ENCODE results near the gene CSNK2A2.
A peak's percentile ranks its signal among the peaks of the same experiment; 100 is the strongest.

The CSNK2A2 gene

GRCh38 chr16:58198803-58199411 lies 1.0 kb upstream of the CSNK2A2 start:
- DNase-seq (ENCODE audit: low spot score) = no peak

DNA sequence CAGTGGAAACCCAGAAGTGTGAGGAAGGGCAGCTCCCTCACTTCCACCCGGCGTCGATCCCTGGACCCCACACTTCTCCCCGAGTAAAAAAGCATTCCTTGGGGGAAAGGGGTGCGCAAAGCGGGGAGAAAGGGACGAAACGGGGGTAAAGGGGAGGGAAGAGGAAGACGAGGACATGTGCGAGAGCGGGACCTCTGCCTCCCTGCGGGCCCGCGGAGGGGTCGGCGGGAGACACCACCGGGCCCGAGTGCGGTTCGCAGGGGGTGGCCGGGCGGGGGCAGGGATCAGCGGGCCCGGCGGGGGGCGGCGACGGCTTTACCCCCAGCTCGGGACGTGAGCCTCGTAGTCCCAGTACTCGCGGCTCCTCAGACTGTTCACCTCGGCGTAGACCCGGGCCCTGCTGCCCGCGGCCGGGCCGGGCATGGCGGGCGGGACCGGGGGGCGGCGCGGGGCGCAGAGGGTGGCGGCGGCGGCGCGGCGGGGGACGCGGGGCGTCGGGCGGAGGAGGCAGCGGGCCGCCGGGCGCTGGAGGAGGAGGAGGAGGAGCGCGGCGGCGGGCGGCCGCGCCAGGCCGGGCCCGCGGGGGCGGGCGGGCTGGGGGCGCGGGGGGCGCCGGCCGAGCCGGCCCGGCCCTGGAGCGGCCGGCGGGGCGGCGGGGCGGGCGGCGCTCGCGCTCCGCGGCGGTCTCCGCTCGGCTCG lies 443 bp downstream of the CSNK2A2 start:
- DNase-seq (ENCODE audit: low spot score) = no peak

- DNase-seq (ENCODE audit: low spot score) = no peak
Observed at GRCh38 chr16:58196898-58197313, 1.0 kb downstream of the CSNK2A2 start.

GRCh38 chr16:58195771-58196170 lies 2.1 kb downstream of the CSNK2A2 start:
- no peak for DNase-seq (ENCODE audit: low spot score)

DNA sequence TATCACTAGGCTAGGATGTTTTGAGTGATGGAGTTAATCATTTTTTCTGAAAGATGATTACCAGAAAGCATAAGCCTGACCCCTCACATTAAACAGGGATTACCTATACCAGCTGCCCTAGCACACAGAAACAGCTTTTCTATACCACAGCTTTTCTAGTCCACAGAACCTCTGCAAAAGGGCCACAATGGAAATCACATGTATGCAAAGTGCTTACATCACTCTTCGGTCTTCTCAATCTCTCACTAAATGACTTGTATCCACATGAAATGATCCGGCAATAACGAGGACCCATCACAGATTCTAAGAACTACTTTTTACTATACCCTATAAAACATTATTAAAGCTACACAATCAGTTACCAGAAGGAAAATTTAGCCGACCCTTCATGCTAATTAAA lies 2.6 kb downstream of the CSNK2A2 start:
- DNase-seq (ENCODE audit: low spot score) = no peak

- no peak for DNase-seq (ENCODE audit: low spot score)
Observed at GRCh38 chr16:58194790-58195189, 3.1 kb downstream of the CSNK2A2 start.

DNA sequence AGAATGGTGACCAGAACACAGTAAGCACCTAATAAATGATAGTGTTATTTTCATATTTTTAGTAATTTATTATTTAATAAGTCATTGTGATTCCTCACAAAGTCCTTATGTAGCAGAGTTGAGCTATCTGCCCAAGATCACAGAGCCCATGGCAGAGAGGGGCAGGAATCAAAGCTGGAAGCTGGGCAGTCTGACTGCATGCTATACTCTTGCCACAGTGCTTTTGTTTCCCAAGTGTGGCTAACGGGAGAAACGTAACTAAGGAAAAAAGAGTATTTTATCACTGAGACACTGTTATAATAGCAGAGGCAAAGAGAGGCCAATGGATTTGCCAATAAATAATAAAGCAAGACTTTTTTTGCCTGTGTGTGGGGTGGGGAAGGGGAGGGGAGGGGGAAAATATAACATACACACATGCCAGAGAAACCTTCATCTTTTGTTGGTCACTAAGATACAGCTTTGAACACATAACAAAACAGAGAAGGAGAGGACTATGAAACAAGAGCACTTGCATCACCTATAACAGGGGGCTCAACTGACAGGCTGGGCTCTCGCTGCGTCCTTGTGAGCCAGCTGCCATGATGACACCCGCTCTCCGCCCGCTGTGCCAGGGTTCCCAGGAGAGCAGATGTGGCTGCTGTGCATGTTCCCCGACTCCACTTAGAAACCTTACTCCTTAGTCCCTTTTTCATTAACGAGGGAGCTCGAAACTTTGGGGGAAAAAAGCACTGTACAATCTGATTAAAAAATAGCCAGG lies 10.1 kb downstream of the CSNK2A2 start:
- DNase-seq (ENCODE audit: low spot score) = no peak

GRCh38 chr16:58187092-58187491 lies 10.8 kb downstream of the CSNK2A2 start:
- DNase-seq (ENCODE audit: low spot score) = peak; percentile 25

DNA sequence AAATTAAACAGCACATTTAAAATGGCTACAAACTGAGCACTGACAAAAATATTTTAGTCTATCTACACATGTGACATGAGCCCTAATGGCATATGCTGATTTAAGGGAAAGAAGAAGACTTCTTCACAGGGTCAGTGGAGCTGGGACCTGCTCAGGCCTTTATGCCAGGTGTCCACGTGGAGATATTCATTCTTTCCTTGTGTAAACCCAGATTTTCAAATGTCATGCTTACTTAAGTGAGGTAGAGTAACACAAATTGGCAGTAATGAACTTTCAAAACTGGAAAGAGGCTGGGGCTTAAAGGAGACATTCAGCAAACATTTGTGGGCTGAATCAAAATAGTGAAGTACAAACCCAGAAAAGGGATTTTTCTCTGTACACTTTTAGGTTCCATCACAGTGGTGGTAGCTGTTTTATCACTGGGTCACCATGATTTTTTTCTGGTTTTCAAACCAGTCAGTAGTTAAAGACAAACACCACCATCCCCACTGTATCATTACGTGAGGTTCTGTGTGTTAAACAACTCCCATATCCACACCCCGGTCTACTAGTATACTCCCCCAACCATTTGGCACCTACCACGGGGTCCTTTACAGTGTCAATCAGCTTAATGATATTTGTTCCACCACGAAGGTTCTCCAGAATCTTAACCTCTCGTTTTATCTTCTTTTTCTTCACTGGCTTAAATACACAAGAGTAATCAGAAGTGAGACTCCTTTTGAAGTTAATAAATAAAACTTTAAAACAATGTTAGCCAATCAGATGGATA lies 11.5 kb downstream of the CSNK2A2 start:
- DNase-seq (ENCODE audit: low spot score) = no peak

GRCh38 chr16:58177353-58177710 lies 20.6 kb downstream of the CSNK2A2 start:
- no peak for DNase-seq (ENCODE audit: low spot score)

- no peak for DNase-seq (ENCODE audit: low spot score)
Observed at GRCh38 chr16:58176608-58177352, 21.1 kb downstream of the CSNK2A2 start.

GRCh38 chr16:58170223-58170622 lies 27.7 kb downstream of the CSNK2A2 start:
- DNase-seq (ENCODE audit: low spot score) = no peak

DNA sequence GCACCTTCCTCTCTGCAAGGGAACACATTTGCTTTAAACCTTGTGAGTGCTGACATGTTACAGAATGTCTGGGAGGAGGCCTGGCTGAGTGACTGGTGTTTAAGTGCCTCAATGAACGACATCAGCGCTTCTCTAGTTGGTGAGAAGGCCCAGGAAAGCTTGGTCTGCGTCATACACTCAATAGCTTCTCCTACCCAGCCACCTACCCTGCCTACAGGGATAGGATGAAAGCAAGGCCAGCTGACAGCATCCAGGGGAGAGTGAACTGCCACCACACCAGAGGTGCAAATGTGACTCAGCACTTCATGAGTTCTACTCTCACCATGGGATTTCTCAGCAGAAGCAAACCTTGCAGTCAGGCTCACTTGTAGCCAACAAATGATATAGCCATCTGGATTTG lies 37.1 kb downstream of the CSNK2A2 start:
- no peak for DNase-seq (ENCODE audit: low spot score)

GRCh38 chr16:58158725-58159124 lies 39.2 kb downstream of the CSNK2A2 start:
- no peak for DNase-seq (ENCODE audit: low spot score)

GRCh38 chr16:58157951-58158540 lies 39.9 kb downstream of the CSNK2A2 start:
- DNase-seq (ENCODE audit: low spot score) = no peak

GRCh38 chr16:58157239-58157638 lies 40.7 kb downstream of the CSNK2A2 start:
- no peak for DNase-seq (ENCODE audit: low spot score)

DNA sequence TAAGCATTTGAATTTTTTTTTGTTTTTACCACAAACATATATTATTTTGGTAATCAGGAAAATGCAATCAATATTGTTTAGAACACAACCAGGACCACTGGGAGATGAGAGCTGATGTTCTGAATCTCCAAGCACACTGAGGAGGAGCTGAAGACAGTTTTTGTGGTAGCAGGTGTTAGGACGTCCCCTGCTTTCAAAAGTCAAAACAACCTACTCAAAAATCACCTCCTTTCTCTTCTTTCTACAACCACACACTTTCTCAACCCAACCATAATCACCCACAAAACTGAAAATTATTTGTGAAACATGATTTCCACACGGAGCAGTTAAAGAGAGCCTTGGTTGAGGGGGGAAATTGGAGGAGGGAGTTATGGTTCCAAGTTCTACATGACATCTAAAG lies 42.1 kb downstream of the CSNK2A2 start:
- DNase-seq (ENCODE audit: low spot score) = no peak

GRCh38 chr16:58154345-58154744 lies 43.6 kb downstream of the CSNK2A2 start:
- no peak for DNase-seq (ENCODE audit: low spot score)

GRCh38 chr16:58152246-58152868 lies 45.5 kb downstream of the CSNK2A2 start:
- DNase-seq (ENCODE audit: low spot score) = no peak

GRCh38 chr16:58148526-58148925 lies 49.4 kb downstream of the CSNK2A2 start:
- DNase-seq (ENCODE audit: low spot score) = no peak

GRCh38 chr16:58148099-58148498 lies 49.8 kb downstream of the CSNK2A2 start:
- no peak for DNase-seq (ENCODE audit: low spot score)

Data from kidney capillary endothelial cell (primary cell).